Measurements from ENCODE around the gene CNOT8. TPM values are rescaled to one million over a fixed set of nuclear protein-coding genes. Genes with fewer than 3 reads are reported as not detected.

The CNOT8 gene
- total and polyA plus RNA-seq, 9 of the 15 experiments (the other 6 are each of a cell fraction or from before 2014, with no cell fraction given) = 15.2 to 68.9 (median 52.1) TPM

- TF ChIP-seq, protein P1, sequence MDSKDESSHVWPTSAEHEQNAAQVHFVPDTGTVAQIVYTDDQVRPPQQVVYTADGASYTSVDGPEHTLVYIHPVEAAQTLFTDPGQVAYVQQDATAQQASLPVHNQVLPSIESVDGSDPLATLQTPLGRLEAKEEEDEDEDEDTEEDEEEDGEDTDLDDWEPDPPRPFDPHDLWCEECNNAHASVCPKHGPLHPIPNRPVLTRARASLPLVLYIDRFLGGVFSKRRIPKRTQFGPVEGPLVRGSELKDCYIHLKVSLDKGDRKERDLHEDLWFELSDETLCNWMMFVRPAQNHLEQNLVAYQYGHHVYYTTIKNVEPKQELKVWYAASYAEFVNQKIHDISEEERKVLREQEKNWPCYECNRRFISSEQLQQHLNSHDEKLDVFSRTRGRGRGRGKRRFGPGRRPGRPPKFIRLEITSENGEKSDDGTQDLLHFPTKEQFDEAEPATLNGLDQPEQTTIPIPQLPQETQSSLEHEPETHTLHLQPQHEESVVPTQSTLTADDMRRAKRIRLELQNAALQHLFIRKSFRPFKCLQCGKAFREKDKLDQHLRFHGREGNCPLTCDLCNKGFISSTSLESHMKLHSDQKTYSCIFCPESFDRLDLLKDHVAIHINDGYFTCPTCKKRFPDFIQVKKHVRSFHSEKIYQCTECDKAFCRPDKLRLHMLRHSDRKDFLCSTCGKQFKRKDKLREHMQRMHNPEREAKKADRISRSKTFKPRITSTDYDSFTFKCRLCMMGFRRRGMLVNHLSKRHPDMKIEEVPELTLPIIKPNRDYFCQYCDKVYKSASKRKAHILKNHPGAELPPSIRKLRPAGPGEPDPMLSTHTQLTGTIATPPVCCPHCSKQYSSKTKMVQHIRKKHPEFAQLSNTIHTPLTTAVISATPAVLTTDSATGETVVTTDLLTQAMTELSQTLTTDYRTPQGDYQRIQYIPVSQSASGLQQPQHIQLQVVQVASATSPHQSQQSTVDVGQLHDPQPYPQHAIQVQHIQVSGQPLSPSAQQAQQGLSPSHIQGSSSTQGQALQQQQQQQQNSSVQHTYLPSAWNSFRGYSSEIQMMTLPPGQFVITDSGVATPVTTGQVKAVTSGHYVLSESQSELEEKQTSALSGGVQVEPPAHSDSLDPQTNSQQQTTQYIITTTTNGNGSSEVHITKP (IDR thresholded peaks at IDR 0.05; ENCODE audit: partially characterized antibody) = no peak
- no peak for TF ChIP-seq RBM25 (IDR thresholded peaks at IDR 0.05; ENCODE audit: low read depth, low read length, severe bottlenecking)
- no peak for TF ChIP-seq NKRF (IDR thresholded peaks at IDR 0.05; ENCODE audit: borderline replicate concordance)
- 0 out of 2 replicates have a peak, but pooled peaks have one; percentile 20 for TF ChIP-seq ESRRA (IDR thresholded peaks at IDR 0.05; ENCODE audit: borderline replicate concordance, low read depth)
- no peak for TF ChIP-seq TRIM28 (IDR thresholded peaks at IDR 0.05)
- no peak for TF ChIP-seq ZNF77 (CRISPR knock-in tag; IDR thresholded peaks at IDR 0.05)
- no peak for TF ChIP-seq ZNF707 (CRISPR knock-in tag; conservative IDR thresholded peaks at IDR 0.05)
- no peak for TF ChIP-seq ZNF3 (CRISPR knock-in tag; IDR thresholded peaks at IDR 0.05)
- no peak for TF ChIP-seq THRAP3 (IDR thresholded peaks at IDR 0.05; ENCODE audit: borderline replicate concordance)
- TF ChIP-seq RAD21 (CRISPR knock-in tag; conservative IDR thresholded peaks at IDR 0.05 in 1 of 2, IDR thresholded peaks at IDR 0.05 in 1 of 2) = no peak
- TF ChIP-seq PHF20 (IDR thresholded peaks at IDR 0.05; ENCODE audit: partially characterized antibody) = no peak
- TF ChIP-seq POLR2A (conservative IDR thresholded peaks at IDR 0.05) = no peak
- TF ChIP-seq ZNF347 (CRISPR knock-in tag; IDR thresholded peaks at IDR 0.05; ENCODE audit: low read depth) = no peak
- peak; percentile 53 for TF ChIP-seq RFX1 (IDR thresholded peaks at IDR 0.05)
Measured at GRCh38 chr5:154849791-154850201, 8.6 kb upstream of the CNOT8 start (continued).
